Upper lobe of left lung (tissue), 4 donors: ENCODE data around the gene EML1.

Experiments used
- CTCF ChIP-seq, 6 experiments: fragments of 450-650 bp in 4 of 6; fragments of 200-600 bp in 2 of 6; sonication (generic) in 2 of 6; IDR thresholded peaks; one replicate each; pipeline ENCODE4 v1.5.1; 2016 to 2019; ENCODE audit warnings: antibody characterized with exemption in 6 of 6
- EP300 ChIP-seq, 4 donors: sonication (generic); formaldehyde crosslinking; IDR thresholded peaks; one replicate each; pipeline ENCODE4 v1.5.1; 2017; ENCODE audit warnings: antibody characterized with exemption in 4 of 4, control low read depth in 2 of 4
- POLR2A ChIP-seq, 4 donors: fragments of 450-650 bp; IDR thresholded peaks; one replicate each; pipeline ENCODE4 v1.5.1; 2016 to 2017; ENCODE audit warnings: antibody characterized with exemption in 4 of 4, mild to moderate bottlenecking in 2 of 4

- TF ChIP-seq CTCF (IDR thresholded peaks at IDR 0.05), result no peak
- no peak for TF ChIP-seq POLR2A (IDR thresholded peaks at IDR 0.05)
- no peak for TF ChIP-seq EP300 (IDR thresholded peaks at IDR 0.05)
These were observed 35.7 kb upstream of the EML1 start for GRCh38 chr14:99757331-99758070.
